Astrocyte of the spinal cord (primary cell): ENCODE data around the gene ST6GALNAC1.

Experiments used
- DNase-seq: peaks from one replicate; pipeline ENCODE4 v3.0.0; 2011; ENCODE audit warnings: low read depth, low spot score
- H3K4me3 ChIP-seq: 2 replicates; pipeline ENCODE4 v1.5.1; 2011; ENCODE audit warnings: low read depth, mild to moderate bottlenecking, low read length, moderate library complexity
- CTCF ChIP-seq: IDR thresholded peaks from 2 replicates; pipeline ENCODE4 v1.5.1; 2012; ENCODE audit warnings: low read depth, mild to moderate bottlenecking, low read length, inconsistent platforms
- in situ Hi-C: cut with HindIII; loops from 2 replicates; pipeline ENCODE4 v1.10.0; 2017; ENCODE audit warnings: low sequenced_read_pairs

ST6GALNAC1 gene

DNA sequence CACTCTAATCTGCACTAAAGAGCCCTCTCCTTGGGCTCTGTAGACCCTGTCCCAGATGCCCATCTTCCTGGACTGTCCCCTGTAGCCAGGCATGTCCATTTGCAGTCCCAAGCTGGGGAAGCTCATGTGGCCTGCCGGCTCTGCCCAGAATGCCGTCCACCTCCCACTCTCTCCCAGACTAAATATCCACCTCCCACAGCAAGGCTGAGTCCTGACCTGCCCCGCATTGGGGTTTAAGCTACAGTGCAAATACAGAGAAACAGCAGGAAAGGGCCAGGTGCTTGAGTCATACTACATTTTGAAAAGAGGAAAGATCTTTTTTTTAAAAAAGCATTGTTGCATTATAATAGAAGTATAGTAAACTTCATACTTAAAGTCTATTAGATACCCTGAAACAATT is 60.9 kb downstream of the ST6GALNAC1 start:
- no peak for TF ChIP-seq CTCF
- DNase-seq, result no peak
- no peak overlapping the region for H3K4me3 ChIP-seq
- in situ Hi-C loops, result no loop called here

GRCh38 chr17:76581515-76581914 is 62.0 kb downstream of the ST6GALNAC1 start:
- in situ Hi-C loops, result no loop called here
- DNase-seq, result no peak
- TF ChIP-seq CTCF, result no peak
- H3K4me3 ChIP-seq, result no peak overlapping the region

DNA sequence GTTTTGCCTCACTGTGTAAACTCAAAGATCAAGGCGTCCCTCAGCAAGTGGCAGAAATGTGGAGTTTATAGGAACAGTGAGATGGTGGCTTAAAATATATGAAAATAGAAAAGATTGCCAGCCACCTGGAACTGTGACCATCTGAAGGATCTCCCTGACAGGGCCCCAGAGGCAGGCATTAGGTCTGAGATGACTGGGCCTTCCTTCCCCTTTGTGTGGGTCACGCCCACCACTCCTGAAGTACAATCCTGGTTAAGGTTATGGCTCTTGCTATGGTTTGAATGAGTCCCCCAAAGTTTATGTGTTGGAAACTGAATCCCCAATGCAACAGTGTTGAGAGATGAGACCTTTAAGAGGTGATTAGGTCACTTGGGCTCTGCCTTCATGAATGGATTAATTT is 64.3 kb downstream of the ST6GALNAC1 start:
- DNase-seq, result no peak
- TF ChIP-seq CTCF, result no peak
- no peak overlapping the region for H3K4me3 ChIP-seq
- in situ Hi-C loops, result no loop called here

DNA sequence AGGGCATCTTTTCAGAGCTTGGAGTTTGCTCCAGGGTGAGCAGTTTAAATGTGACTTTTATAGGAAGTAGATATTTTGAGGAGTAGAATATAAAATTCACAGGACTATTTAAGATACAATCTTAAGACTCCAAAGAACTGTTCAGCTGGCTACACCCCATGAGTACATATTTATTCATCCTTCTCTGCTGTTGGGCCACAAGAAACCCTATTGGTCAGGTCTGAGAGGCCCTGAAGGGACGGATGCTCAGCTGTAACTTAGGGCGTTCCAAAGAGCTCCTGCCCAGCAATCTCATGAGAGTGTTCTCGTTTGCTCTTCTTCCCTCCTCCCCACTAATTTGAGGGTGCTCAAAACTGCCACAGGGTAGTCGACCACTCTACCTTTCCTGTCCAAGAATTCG is 65.2 kb downstream of the ST6GALNAC1 start:
- no peak overlapping the region for H3K4me3 ChIP-seq
- in situ Hi-C loops, result no loop called here
- TF ChIP-seq CTCF, result no peak
- no peak for DNase-seq

- DNase-seq, result no peak
- no peak overlapping the region for H3K4me3 ChIP-seq
- in situ Hi-C loops, result no loop called here
- TF ChIP-seq CTCF, result no peak
These were observed 65.7 kb downstream of the ST6GALNAC1 start for GRCh38 chr17:76577876-76578275.

- in situ Hi-C loops, result no loop called here
These were observed 67.4 kb downstream of the ST6GALNAC1 start for GRCh38 chr17:76576189-76576588.

More at GRCh38 chr17:76576189-76576588, 67.4 kb downstream of the ST6GALNAC1 start:
- H3K4me3 ChIP-seq, result no peak overlapping the region
- TF ChIP-seq CTCF, result no peak
- DNase-seq, result no peak
